Loucy (cell line): ENCODE data around the gene E2F3.

Source experiments
- H2AFZ ChIP-seq: fragments of 200-600 bp; sonication (generic); 2 replicates; pipeline ENCODE4 v1.6.0; 2016; ENCODE audit warnings: antibody characterized with exemption, mild to moderate bottlenecking, low read length, moderate library complexity
- H3F3A ChIP-seq: fragments of 200-600 bp; 2 replicates; pipeline ENCODE4 v1.6.0; 2016; ENCODE audit warnings: antibody characterized with exemption, low read depth, mild to moderate bottlenecking
- H3K27me3 ChIP-seq: fragments of 200-600 bp; sonication (generic); 2 replicates; pipeline ENCODE4 v1.6.1; 2014; ENCODE audit warnings: low read length, mild to moderate bottlenecking; ENCODE audit not compliant: insufficient read depth, poor library complexity, severe bottlenecking
- H3K36me3 ChIP-seq: fragments of 200-600 bp; sonication (generic); 2 replicates; pipeline ENCODE4 v1.6.1; 2016; ENCODE audit warnings: low read length; ENCODE audit not compliant: insufficient read depth
- H3K4me1 ChIP-seq: fragments of 200-600 bp; sonication (generic); 2 replicates; pipeline ENCODE4 v1.5.1; 2014; ENCODE audit warnings: low read length, mild to moderate bottlenecking; ENCODE audit not compliant: insufficient read depth, poor library complexity, severe bottlenecking
- H3K4me2 ChIP-seq: fragments of 200-600 bp; sonication (generic); 2 replicates; pipeline ENCODE4 v1.6.0; 2014; ENCODE audit warnings: antibody characterized with exemption, low read length, low read depth, mild to moderate bottlenecking; ENCODE audit not compliant: poor library complexity, severe bottlenecking
- H3K4me3 ChIP-seq: fragments of 200-600 bp; sonication (generic); 2 replicates; pipeline ENCODE4 v1.5.1; 2014; ENCODE audit warnings: low read length, mild to moderate bottlenecking, mixed read lengths; ENCODE audit not compliant: poor library complexity, severe bottlenecking
- H3K79me2 ChIP-seq: fragments of 200-600 bp; sonication (generic); 2 replicates; pipeline ENCODE4 v1.6.1; 2014; ENCODE audit warnings: low read length; ENCODE audit not compliant: insufficient read depth
- H3K9ac ChIP-seq: fragments of 200-600 bp; sonication (generic); 2 replicates; pipeline ENCODE4 v1.6.0; 2014; ENCODE audit warnings: mild to moderate bottlenecking, low read depth, low read length, moderate library complexity; ENCODE audit not compliant: poor library complexity, severe bottlenecking
- H3K9me2 ChIP-seq: fragments of 200-600 bp; sonication (generic); replicated peaks from 2 replicates; pipeline ENCODE4 v1.6.1; 2016; ENCODE audit warnings: low read depth, low read length, mixed read lengths
- H3K9me3 ChIP-seq: fragments of 200-600 bp; sonication (generic); 2 replicates; pipeline ENCODE4 v1.6.1; 2014; ENCODE audit warnings: mild to moderate bottlenecking, antibody characterized with exemption, low read length, low read depth; ENCODE audit not compliant: insufficient read depth
- H4K20me1 ChIP-seq: fragments of 200-600 bp; sonication (generic); 2 replicates; pipeline ENCODE4 v1.6.0; 2014; ENCODE audit warnings: antibody characterized with exemption, low read length, mild to moderate bottlenecking; ENCODE audit not compliant: insufficient read depth, poor library complexity, severe bottlenecking
- EZH2phosphoT487 ChIP-seq: fragments of 200-600 bp; IDR thresholded peaks from 2 replicates; pipeline ENCODE4 v1.6.1; 2018; ENCODE audit warnings: antibody characterized with exemption, mild to moderate bottlenecking, moderate library complexity, borderline replicate concordance
- TF ChIP-seq, protein P1 (sequence below): fragments of 200-600 bp; sonication (generic); conservative IDR thresholded peaks from 2 replicates; pipeline ENCODE4 v1.5.1; 2014; ENCODE audit warnings: mild to moderate bottlenecking, antibody characterized with exemption, low read length

Gene E2F3

DNA sequence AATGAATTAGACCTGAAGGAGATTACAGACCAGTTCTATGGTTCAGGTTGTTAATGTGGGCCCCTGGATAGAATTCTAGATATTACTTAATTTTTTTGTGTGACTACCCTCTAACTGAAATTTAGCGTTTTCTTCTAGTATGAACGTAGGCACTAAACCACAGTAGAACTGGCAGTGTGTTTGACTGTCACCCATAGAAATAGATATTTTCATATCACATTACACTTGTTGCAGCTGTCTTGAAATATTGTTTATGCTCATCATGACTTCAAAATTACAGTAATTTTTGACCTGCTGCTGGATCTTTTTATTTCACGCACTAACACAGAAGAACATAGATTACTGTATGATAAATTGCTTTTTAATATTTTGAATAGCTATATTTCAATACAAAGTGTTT, 31.6 kb downstream of the E2F3 start:
- no peaks in the 10 kb centered on the region for H3K9me3 ChIP-seq
- H3K4me1 ChIP-seq = peaks cover 3% of the 10 kb centered on the region
- H3K4me3 ChIP-seq = no peak overlapping the region
- H3K4me2 ChIP-seq = no peak overlapping the region
- H3F3A ChIP-seq = no peaks in the 10 kb centered on the region
- no peaks in the 10 kb centered on the region for H3K27me3 ChIP-seq
- H3K79me2 ChIP-seq = peaks cover 97% of the 10 kb centered on the region
- TF ChIP-seq EZH2phosphoT487 = no peak
- TF ChIP-seq, protein P1, sequence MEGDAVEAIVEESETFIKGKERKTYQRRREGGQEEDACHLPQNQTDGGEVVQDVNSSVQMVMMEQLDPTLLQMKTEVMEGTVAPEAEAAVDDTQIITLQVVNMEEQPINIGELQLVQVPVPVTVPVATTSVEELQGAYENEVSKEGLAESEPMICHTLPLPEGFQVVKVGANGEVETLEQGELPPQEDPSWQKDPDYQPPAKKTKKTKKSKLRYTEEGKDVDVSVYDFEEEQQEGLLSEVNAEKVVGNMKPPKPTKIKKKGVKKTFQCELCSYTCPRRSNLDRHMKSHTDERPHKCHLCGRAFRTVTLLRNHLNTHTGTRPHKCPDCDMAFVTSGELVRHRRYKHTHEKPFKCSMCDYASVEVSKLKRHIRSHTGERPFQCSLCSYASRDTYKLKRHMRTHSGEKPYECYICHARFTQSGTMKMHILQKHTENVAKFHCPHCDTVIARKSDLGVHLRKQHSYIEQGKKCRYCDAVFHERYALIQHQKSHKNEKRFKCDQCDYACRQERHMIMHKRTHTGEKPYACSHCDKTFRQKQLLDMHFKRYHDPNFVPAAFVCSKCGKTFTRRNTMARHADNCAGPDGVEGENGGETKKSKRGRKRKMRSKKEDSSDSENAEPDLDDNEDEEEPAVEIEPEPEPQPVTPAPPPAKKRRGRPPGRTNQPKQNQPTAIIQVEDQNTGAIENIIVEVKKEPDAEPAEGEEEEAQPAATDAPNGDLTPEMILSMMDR = no peak
- peaks cover 85% of the 10 kb centered on the region for H4K20me1 ChIP-seq
- H3K9ac ChIP-seq = no peak overlapping the region
- H2AFZ ChIP-seq = no peak overlapping the region
- no peaks in the 10 kb centered on the region for H3K9me2 ChIP-seq
- peaks cover 56% of the 10 kb centered on the region for H3K36me3 ChIP-seq

DNA sequence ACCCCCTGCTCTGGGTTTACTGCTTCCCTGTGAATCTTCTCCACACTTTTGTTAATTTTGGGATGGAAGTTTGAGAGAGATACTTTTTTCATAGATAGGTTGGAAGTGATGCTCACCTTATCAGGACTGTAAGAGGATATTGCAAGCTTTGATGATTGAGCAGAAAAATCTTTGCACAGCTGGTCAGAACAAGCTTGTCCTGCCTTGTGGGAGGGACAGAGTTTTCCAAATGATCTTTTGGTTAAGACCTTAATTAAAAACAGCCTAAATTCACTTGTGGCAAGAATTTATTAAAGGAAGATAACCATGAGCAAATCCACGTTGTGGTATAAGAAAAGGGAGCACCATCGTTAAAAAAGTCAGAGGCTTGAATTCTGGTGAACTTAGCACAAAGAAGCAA, 32.2 kb downstream of the E2F3 start:
- TF ChIP-seq, protein P1 = no peak
- no peak for TF ChIP-seq EZH2phosphoT487
- Histone ChIP-seq H3K27me3 (no peaks in the 10 kb centered on the region), H3K9me3 (no peaks in the 10 kb centered on the region), H3K4me1 (peaks cover 3% of the 10 kb centered on the region), H3K4me2 (no peak overlapping the region), H3K36me3 (peaks cover 61% of the 10 kb centered on the region), H3K9ac (no peak overlapping the region), H3K79me2 (peaks cover 97% of the 10 kb centered on the region), H3F3A (no peaks in the 10 kb centered on the region), H3K4me3 (no peak overlapping the region), H4K20me1 (peaks cover 85% of the 10 kb centered on the region), H3K9me2 (no peaks in the 10 kb centered on the region), H2AFZ (no peak overlapping the region)

DNA sequence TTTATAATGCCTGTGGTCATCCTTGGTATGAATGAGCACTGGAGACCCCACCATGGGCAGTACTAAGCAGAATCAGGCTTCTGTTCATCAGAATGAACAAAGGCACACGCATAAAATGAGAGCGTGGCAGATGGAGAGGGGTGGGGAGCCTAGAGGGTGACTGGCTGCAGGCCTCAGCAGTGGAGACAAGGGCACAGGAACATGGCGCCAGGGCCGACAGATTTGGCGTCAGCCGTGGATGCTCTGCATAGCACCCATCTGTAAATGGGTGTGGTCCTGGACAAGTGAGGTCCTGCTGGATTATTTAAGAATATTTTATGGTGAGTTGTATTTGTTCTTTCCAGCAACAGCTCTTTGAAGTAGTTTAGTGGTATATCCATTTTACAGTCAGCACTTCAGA, 33.1 kb downstream of the E2F3 start:
- Histone ChIP-seq H3K36me3 (peaks cover 66% of the 10 kb centered on the region), H3K9ac (no peak overlapping the region), H2AFZ (no peak overlapping the region), H3K4me2 (no peak overlapping the region), H3F3A (no peaks in the 10 kb centered on the region), H3K79me2 (peaks cover 97% of the 10 kb centered on the region), H3K27me3 (no peaks in the 10 kb centered on the region), H3K9me2 (no peaks in the 10 kb centered on the region), H3K9me3 (no peaks in the 10 kb centered on the region), H4K20me1 (peaks cover 89% of the 10 kb centered on the region), H3K4me1 (no peaks in the 10 kb centered on the region), H3K4me3 (no peak overlapping the region)
- TF ChIP-seq EZH2phosphoT487 = no peak
- TF ChIP-seq, protein P1 = no peak
